TTC549 (cell line): Measurements from ENCODE around the gene SHROOM2.
"Not testable (repeated sequence)": the region's sequence is repeated elsewhere in the genome, so short reads cannot be mapped to it uniquely, and the experiment has no call there.

Experiments
- FAIRE-seq: peaks from 2 replicates; lab custom pipeline; 2012; peaks lifted over from hg19 to GRCh38; lab: Jason Lieb, UNC

Gene SHROOM2

DNA sequence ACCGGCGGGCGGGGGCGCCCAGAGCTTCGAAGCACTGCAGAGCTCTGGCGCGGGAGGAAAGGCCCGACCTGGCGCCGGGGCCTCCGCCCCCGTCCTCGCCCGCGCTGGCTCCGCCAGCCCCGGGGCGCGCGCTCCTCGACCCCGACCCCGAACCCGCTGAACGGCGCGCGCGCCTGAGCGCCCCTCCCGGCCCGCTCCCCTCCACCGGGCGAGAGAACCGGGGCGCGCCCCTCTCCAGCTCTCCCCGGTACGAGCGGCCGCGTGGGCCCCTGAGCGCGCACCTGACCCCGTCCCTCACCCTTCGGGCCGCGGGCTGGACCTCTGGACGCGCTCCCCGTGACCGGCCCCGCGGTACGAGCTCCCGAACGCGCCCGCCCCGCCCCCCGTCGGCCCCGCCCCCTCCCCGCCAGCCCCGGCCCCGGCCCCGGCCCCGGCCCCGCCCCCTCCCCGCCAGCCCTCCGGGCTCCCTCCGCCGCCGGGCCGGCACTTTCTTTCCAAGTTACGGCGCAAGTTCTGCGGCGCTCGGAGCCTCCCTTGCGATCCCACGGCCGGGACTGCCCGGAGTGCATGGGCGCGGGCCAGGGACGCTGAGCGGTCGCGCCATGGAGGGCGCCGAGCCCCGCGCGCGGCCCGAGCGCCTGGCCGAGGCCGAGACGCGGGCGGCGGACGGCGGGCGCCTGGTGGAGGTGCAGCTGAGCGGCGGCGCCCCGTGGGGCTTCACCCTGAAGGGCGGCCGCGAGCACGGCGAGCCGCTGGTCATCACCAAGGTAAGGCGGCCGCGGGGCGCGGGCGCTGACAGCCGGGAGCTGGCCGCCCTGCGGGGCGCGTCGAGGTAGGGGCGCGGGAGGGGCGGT lies at the start of gene SHROOM2:
Gene SHROOM2, plus strand, starts transcription at position 486 of the 854 bp plus-strand sequence. Its CDS starts 117 bp downstream, at position 603.
- no peak for FAIRE-seq

GRCh38 chrX:9737363-9737762 lies 48.9 kb upstream of the SHROOM2 start:
- no peak for FAIRE-seq

- FAIRE-seq: no peak
Measured at GRCh38 chrX:9738151-9738550, 48.1 kb upstream of the SHROOM2 start.

GRCh38 chrX:9739130-9739529 lies 47.1 kb upstream of the SHROOM2 start:
- no peak for FAIRE-seq

- FAIRE-seq: no peak
Measured at GRCh38 chrX:9745417-9746115, 40.7 kb upstream of the SHROOM2 start.

GRCh38 chrX:9746148-9746888 lies 39.9 kb upstream of the SHROOM2 start:
- no peak for FAIRE-seq

GRCh38 chrX:9747644-9748043 lies 38.6 kb upstream of the SHROOM2 start:
- no peak for FAIRE-seq

- FAIRE-seq: no peak
Measured at GRCh38 chrX:9749146-9749692, 37.0 kb upstream of the SHROOM2 start.

DNA sequence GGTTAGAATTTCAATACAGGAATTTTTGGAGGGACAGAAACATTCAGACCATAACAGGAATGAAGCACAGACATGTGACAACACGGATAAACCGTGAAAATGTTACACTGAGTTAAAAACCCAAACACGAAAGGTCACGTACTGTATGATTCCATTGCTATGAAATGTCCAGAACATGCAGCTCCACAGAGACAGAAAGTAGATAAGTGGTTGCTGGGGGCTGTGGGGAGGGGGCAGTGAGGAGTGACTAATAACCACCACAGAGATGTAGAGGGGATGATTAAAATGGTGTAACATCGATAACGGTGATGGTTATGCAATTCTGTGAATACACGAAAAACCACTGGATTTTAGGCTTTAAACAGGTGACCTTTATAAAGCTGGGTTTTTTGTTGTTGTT lies 28.9 kb upstream of the SHROOM2 start:
- no peak for FAIRE-seq

DNA sequence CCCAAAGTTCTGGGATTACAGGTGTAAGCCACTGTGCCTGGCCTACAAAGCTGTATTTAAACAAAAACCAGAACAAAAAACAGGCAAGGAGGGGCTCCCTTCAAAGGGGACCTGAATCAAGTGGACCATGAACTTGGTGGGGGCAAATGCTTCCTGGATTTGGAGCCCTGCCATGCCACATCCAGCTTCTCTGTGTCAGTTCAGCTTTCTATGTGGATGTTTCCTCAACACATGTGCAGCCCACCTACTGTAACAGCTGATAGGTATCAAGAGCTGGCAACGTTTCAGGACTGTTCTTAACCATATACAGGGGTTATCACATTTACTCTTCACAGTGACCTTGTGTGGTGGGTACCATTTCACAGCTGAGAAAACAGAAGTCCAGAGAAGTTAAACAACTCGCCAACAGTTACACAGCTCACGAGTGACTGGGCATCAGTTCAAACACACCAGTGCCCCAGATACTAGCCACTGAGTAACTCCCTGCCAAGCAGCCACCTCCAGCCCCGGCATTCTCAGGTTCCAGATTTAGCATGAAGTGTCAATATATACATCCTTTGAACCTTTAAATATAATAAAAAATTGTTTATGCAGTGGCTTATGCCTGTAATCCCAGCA lies 28.1 kb upstream of the SHROOM2 start:
- FAIRE-seq: no peak

DNA sequence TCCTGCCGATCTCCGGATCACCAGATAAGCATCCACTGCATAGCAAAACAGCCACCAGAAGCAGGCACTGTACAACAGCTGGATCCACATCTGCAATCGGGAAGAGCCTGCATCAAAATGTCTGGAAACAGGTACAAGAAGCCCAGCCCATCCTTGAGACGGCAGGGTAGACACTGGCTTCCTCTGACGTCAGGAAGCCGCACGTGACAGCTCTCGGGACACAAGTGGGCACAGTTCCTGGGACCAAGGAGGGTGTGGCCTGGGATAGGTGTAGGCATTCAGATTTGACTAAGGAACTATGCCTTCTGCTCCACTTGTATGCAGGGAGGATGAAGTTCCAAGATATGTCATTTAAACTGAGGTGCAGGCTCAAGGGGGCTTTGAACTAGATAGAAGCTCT lies 26.9 kb upstream of the SHROOM2 start:
- no peak for FAIRE-seq

GRCh38 chrX:9765072-9765736 lies 21.0 kb upstream of the SHROOM2 start:
- FAIRE-seq: no peak

GRCh38 chrX:9765737-9766097 lies 20.5 kb upstream of the SHROOM2 start, which contains the start of gene GPR143:
Gene GPR143, minus strand, starts transcription at chrX:9765847. Its CDS starts 30 bp downstream, at chrX:9765817.
- FAIRE-seq: no peak

DNA sequence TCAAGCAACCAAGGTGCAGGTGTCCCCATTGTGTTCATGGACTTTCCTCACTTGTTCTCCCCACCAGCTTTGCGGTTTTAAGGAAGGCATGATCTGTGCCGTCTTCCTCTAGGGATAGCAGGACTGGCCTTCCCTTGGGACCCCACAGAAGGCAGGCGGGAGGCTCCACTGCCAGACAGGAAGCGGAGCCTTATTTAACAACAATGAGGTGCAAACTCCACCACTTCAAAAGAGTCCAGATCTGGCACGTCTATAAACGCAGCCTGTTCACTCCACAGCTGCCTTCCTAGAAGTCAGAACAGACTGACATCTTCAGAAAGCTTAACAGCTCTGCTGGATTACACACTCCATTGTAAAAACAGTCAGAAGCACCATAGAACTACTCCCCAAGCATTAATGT lies 18.9 kb upstream of the SHROOM2 start:
- FAIRE-seq: no peak

DNA sequence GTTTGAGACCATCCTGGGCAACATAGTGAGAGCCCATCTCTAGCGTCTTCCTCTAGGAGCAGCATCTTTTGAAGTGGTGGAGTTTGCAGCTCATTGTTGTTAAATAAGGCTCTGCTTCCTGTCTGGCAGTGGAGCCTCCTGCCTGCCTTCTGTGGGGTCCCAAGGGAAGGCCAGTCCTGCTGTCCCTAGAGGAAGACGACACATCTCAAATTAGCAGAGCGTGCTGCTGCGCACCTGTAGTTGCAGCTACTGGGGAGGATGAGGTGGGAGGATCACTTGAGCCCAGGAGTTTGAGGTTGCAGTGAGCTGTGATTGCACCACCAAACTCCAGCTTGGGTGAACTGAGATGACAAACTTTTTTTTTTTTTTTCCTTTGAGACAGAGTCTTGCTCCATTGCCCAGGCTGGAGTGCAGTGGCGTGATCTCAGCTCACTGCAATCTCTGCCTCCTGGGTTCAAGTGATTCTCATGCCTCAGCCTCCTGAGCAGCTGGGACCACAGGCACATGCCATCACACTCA lies 17.8 kb upstream of the SHROOM2 start:
- FAIRE-seq: not testable (repeated sequence)

DNA sequence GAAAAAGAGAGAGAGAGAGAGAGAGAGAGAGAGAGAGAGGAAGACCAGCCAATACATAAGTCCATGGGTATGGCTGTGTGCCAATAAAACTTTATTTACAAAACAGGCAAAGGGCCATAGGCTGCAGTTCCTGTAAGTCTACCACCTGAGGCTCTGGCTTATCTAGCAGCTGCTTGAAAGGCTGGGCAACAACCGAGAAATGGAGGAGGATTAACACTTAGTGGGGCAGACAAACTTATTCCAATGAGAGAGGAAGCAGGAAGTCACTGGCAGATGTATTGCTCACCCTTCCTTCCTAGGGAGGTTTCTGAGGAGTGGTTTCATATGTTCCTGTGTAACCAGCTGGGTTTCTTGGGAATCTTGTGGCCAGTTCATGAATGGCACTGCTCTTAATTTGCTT lies 15.9 kb upstream of the SHROOM2 start:
- FAIRE-seq: no peak

- FAIRE-seq: no peak
Measured at GRCh38 chrX:9772943-9773342, 13.3 kb upstream of the SHROOM2 start.

GRCh38 chrX:9775930-9776329 lies 10.3 kb upstream of the SHROOM2 start:
- no peak for FAIRE-seq

GRCh38 chrX:9781941-9782340 lies 4.3 kb upstream of the SHROOM2 start:
- no peak for FAIRE-seq

DNA sequence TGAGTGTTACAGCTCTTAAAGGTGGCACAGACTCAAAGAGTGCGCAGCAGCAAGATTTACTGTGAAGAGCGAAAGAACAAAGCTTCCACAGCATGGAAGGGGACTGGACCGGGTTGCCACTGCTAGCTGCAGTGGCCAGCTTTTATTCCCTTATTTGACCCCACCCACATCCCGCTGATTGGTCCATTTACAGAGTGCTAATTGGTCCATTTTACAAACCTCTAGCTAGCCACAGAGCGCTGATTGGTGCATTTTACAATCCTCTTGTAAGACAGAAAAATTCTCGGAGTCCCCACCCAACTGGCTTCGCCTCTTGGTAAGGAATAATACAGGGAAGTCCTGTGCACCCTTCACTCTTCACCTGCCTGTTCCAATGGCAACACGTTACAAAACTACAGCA lies 1.9 kb upstream of the SHROOM2 start:
- no peak for FAIRE-seq

- FAIRE-seq: no peak
Measured at GRCh38 chrX:9785254-9785943, 830 bp upstream of the SHROOM2 start.
